GM18511 (cell line): ENCODE measurements around the gene DDO.

Source experiments
- ATAC-seq: cut with Tn5 transposase; IDR thresholded peaks from one replicate; pipeline ENCODE4 v1.9.1; 2021; ENCODE audit warnings: mild to moderate bottlenecking, moderate library complexity; ENCODE audit not compliant: unreplicated experiment

DDO gene

GRCh38 chr6:110421749-110422443 lies 6.5 kb upstream of the DDO start:
- ATAC-seq: no peak

- no peak for ATAC-seq
Observed at GRCh38 chr6:110419028-110419739, 3.8 kb upstream of the DDO start.

- no peak for ATAC-seq
Observed at GRCh38 chr6:110418594-110418993, 3.2 kb upstream of the DDO start.

- ATAC-seq: no peak
Observed at GRCh38 chr6:110414669-110415068, 706 bp downstream of the DDO start.

- ATAC-seq: no peak
Observed at GRCh38 chr6:110412360-110412759, 3.0 kb downstream of the DDO start.

- ATAC-seq: no peak
Observed at GRCh38 chr6:110410511-110410910, 4.9 kb downstream of the DDO start.

- no peak for ATAC-seq
Observed at GRCh38 chr6:110409794-110410193, 5.6 kb downstream of the DDO start.

- ATAC-seq: no peak
Observed at GRCh38 chr6:110408901-110409300, 6.5 kb downstream of the DDO start.

- no peak for ATAC-seq
Observed at GRCh38 chr6:110404607-110405006, 10.8 kb downstream of the DDO start.

GRCh38 chr6:110401585-110402176 lies 13.7 kb downstream of the DDO start:
- ATAC-seq: no peak

GRCh38 chr6:110400208-110400607 lies 15.2 kb downstream of the DDO start:
- ATAC-seq: no peak

GRCh38 chr6:110399219-110400071 lies 15.9 kb downstream of the DDO start:
- ATAC-seq: no peak

GRCh38 chr6:110398778-110399177 lies 16.6 kb downstream of the DDO start:
- ATAC-seq: no peak

GRCh38 chr6:110395221-110395620 lies 20.2 kb downstream of the DDO start:
- no peak for ATAC-seq

GRCh38 chr6:110394409-110394808 lies 21.0 kb downstream of the DDO start:
- no peak for ATAC-seq

GRCh38 chr6:110392727-110393126 lies 22.6 kb downstream of the DDO start:
- ATAC-seq: no peak

- ATAC-seq: no peak
Observed at GRCh38 chr6:110390404-110390803, 25.0 kb downstream of the DDO start.

- ATAC-seq: no peak
Observed at GRCh38 chr6:110389689-110390382, 25.5 kb downstream of the DDO start.

- ATAC-seq: no peak
Observed at GRCh38 chr6:110387986-110388385, 27.4 kb downstream of the DDO start.

GRCh38 chr6:110385458-110385863 lies 29.9 kb downstream of the DDO start:
- ATAC-seq: no peak

- ATAC-seq: no peak
Observed at GRCh38 chr6:110378552-110378951, 36.8 kb downstream of the DDO start.
